Prostate gland (tissue), 2 donors: ENCODE results near the gene PCDHB14.
"Not testable (repeated sequence)": the region's sequence is repeated elsewhere in the genome, so short reads cannot be mapped to it uniquely, and the experiment has no call there.

Experiments used
- POLR2A ChIP-seq: fragments of 450-650 bp; IDR thresholded peaks from one replicate; pipeline ENCODE4 v1.6.1; 2016; ENCODE audit warnings: antibody characterized with exemption, mild to moderate bottlenecking
- TF ChIP-seq, protein P1 (sequence below), 4 experiments: fragments of 200-600 bp in 2 of 4; fragments of 450-650 bp in 2 of 4; sonication (generic) in 2 of 4; IDR thresholded peaks; 1 replicate in 3 of 4; 2 replicates in 1 of 4; pipeline ENCODE4 v1.5.1; 2016 to 2019; ENCODE audit warnings: antibody characterized with exemption in 4 of 4, mild to moderate bottlenecking in 2 of 4, moderate library complexity in 2 of 4

- not testable (repeated sequence) for TF ChIP-seq POLR2A
- TF ChIP-seq, protein P1, sequence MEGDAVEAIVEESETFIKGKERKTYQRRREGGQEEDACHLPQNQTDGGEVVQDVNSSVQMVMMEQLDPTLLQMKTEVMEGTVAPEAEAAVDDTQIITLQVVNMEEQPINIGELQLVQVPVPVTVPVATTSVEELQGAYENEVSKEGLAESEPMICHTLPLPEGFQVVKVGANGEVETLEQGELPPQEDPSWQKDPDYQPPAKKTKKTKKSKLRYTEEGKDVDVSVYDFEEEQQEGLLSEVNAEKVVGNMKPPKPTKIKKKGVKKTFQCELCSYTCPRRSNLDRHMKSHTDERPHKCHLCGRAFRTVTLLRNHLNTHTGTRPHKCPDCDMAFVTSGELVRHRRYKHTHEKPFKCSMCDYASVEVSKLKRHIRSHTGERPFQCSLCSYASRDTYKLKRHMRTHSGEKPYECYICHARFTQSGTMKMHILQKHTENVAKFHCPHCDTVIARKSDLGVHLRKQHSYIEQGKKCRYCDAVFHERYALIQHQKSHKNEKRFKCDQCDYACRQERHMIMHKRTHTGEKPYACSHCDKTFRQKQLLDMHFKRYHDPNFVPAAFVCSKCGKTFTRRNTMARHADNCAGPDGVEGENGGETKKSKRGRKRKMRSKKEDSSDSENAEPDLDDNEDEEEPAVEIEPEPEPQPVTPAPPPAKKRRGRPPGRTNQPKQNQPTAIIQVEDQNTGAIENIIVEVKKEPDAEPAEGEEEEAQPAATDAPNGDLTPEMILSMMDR (IDR thresholded peaks at IDR 0.05), result not testable (repeated sequence)
Measured at GRCh38 chr5:141214583-141214982, 8.6 kb upstream of the PCDHB14 start.
